Mucosa of stomach (tissue), 1 donor: ENCODE results near the gene SPAAR.
"Not testable (repeated sequence)": the region's sequence is repeated elsewhere in the genome, so short reads cannot be mapped to it uniquely, and the experiment has no call there.

ENCODE experiments used
- H3K27me3 ChIP-seq: one replicate; pipeline ENCODE4 v1.7.0; 2013; ENCODE audit warnings: mild to moderate bottlenecking, low read length; ENCODE audit not compliant: control insufficient read depth, insufficient read depth
- H3K36me3 ChIP-seq: one replicate; pipeline ENCODE4 v1.7.0; 2013; ENCODE audit warnings: low read length; ENCODE audit not compliant: control insufficient read depth, insufficient read depth
- H3K4me1 ChIP-seq: one replicate; pipeline ENCODE4 v1.7.0; 2013; ENCODE audit warnings: mild to moderate bottlenecking, low read length; ENCODE audit not compliant: control insufficient read depth, insufficient read depth
- H3K4me3 ChIP-seq: one replicate; pipeline ENCODE4 v1.7.0; 2013; ENCODE audit warnings: low read length
- H3K9ac ChIP-seq: one replicate; pipeline ENCODE4 v1.7.0; 2013; ENCODE audit warnings: mild to moderate bottlenecking, low read length, moderate library complexity
- H3K9me3 ChIP-seq: one replicate; pipeline ENCODE4 v1.7.0; 2013; ENCODE audit warnings: mild to moderate bottlenecking, low read length, moderate library complexity; ENCODE audit not compliant: control insufficient read depth
- donor health status: Pancreatic carcinoma.

Gene SPAAR

GRCh38 chr9:35905912-35906679 is 3.2 kb upstream of the SPAAR start, which contains the start of gene HRCT1:
TSS of gene HRCT1 (plus strand) at chr9:35906202. CDS start at chr9:35906288, 86 bp downstream.
- Histone ChIP-seq H3K4me1 (peaks cover 72% of the 10 kb centered on the region), H3K4me3 (no peak within 1 kb of the TSS), H3K9me3 (no peaks in the 10 kb centered on the region), H3K36me3 (no peaks in the 10 kb centered on the region), H3K27me3 (no peaks in the 10 kb centered on the region), H3K9ac (no peak within 1 kb of the TSS)

GRCh38 chr9:35906923-35907699 is 2.2 kb upstream of the SPAAR start:
- Histone ChIP-seq H3K9ac (peak overlapping the region; percentile 40), H3K36me3 (no peaks in the 10 kb centered on the region), H3K4me1 (peaks cover 73% of the 10 kb centered on the region), H3K4me3 (no peak overlapping the region), H3K27me3 (no peaks in the 10 kb centered on the region), H3K9me3 (no peaks in the 10 kb centered on the region)

- H3K36me3 ChIP-seq, result no peaks in the 10 kb centered on the region
- H3K9ac ChIP-seq, result peak overlapping the region; percentile 40
- no peak overlapping the region for H3K4me3 ChIP-seq
- no peaks in the 10 kb centered on the region for H3K27me3 ChIP-seq
- H3K9me3 ChIP-seq, result no peaks in the 10 kb centered on the region
- H3K4me1 ChIP-seq, result peaks cover 73% of the 10 kb centered on the region
Observed at GRCh38 chr9:35907711-35908503, 1.4 kb upstream of the SPAAR start.

GRCh38 chr9:35908504-35909125 is 675 bp upstream of the SPAAR start:
- Histone ChIP-seq H3K4me1 (peaks cover 66% of the 10 kb centered on the region), H3K9me3 (no peaks in the 10 kb centered on the region), H3K4me3 (no peak overlapping the region), H3K36me3 (no peaks in the 10 kb centered on the region), H3K27me3 (no peaks in the 10 kb centered on the region), H3K9ac (no peak overlapping the region)

GRCh38 chr9:35909687-35910612 is 660 bp downstream of the SPAAR start:
- Histone ChIP-seq H3K4me3 (no peak overlapping the region), H3K4me1 (peaks cover 69% of the 10 kb centered on the region), H3K9me3 (no peaks in the 10 kb centered on the region), H3K36me3 (no peaks in the 10 kb centered on the region), H3K27me3 (no peaks in the 10 kb centered on the region), H3K9ac (peak overlapping the region; percentile 4)

- no peaks in the 10 kb centered on the region for H3K9me3 ChIP-seq
- H3K27me3 ChIP-seq, result no peaks in the 10 kb centered on the region
- H3K4me3 ChIP-seq, result no peak overlapping the region
- H3K36me3 ChIP-seq, result no peaks in the 10 kb centered on the region
- peak overlapping the region; percentile 4 for H3K9ac ChIP-seq
- H3K4me1 ChIP-seq, result peaks cover 62% of the 10 kb centered on the region
Observed at GRCh38 chr9:35910613-35911359, 1.5 kb downstream of the SPAAR start.

- no peaks in the 10 kb centered on the region for H3K27me3 ChIP-seq
- H3K4me3 ChIP-seq, result no peak overlapping the region
- peaks cover 61% of the 10 kb centered on the region for H3K4me1 ChIP-seq
- no peak overlapping the region for H3K9ac ChIP-seq
- no peaks in the 10 kb centered on the region for H3K9me3 ChIP-seq
- H3K36me3 ChIP-seq, result no peaks in the 10 kb centered on the region
Observed at GRCh38 chr9:35911690-35912089, 2.4 kb downstream of the SPAAR start.

- Histone ChIP-seq H3K27me3 (no peaks in the 10 kb centered on the region), H3K4me1 (peaks cover 49% of the 10 kb centered on the region), H3K9ac (no peak overlapping the region), H3K36me3 (no peaks in the 10 kb centered on the region), H3K4me3 (no peak overlapping the region), H3K9me3 (no peaks in the 10 kb centered on the region)
Observed at GRCh38 chr9:35912791-35913400, 3.6 kb downstream of the SPAAR start.

GRCh38 chr9:35913429-35913828 is 4.1 kb downstream of the SPAAR start:
- H3K4me3 ChIP-seq, H3K36me3 ChIP-seq, H3K9ac ChIP-seq, H3K9me3 ChIP-seq, H3K27me3 ChIP-seq: not testable (repeated sequence)
- H3K4me1 ChIP-seq, result peaks cover 44% of the 10 kb centered on the region

- Histone ChIP-seq H3K36me3 (no peaks in the 10 kb centered on the region), H3K9me3 (no peaks in the 10 kb centered on the region), H3K4me1 (peaks cover 34% of the 10 kb centered on the region), H3K27me3 (no peaks in the 10 kb centered on the region), H3K4me3 (no peak overlapping the region), H3K9ac (no peak overlapping the region)
Observed at GRCh38 chr9:35914301-35914807, 5.1 kb downstream of the SPAAR start.
